Lower lobe of right lung (tissue), 2 donors: Measurements from ENCODE around the gene FSTL4. TPM values are rescaled to one million over a fixed set of nuclear protein-coding genes. Genes with fewer than 3 reads are reported as not detected.

Experiments
- ATAC-seq, 2 donors: fragments of 200-7000 bp; cut with Tn5 transposase; one replicate each; pipeline ENCODE4 v1.9.1; 2020 to 2022; ENCODE audit warnings: mild to moderate bottlenecking in 2 of 2, moderate library complexity in 2 of 2
- DNase-seq: peaks from one replicate; pipeline ENCODE4 v3.0.0-alpha.2; 2020
- H3K27ac ChIP-seq: fragments of 200-600 bp; one replicate; pipeline ENCODE4 v1.8.0; 2022
- H3K27me3 ChIP-seq: fragments of 200-600 bp; one replicate; pipeline ENCODE4 v1.8.0; 2022; ENCODE audit warnings: low read depth
- H3K36me3 ChIP-seq: fragments of 200-600 bp; one replicate; pipeline ENCODE4 v1.8.0; 2022; ENCODE audit warnings: mild to moderate bottlenecking
- H3K4me1 ChIP-seq: fragments of 200-600 bp; one replicate; pipeline ENCODE4 v1.8.0; 2022
- H3K4me3 ChIP-seq: fragments of 200-600 bp; one replicate; pipeline ENCODE4 v1.8.0; 2022; ENCODE audit warnings: mild to moderate bottlenecking
- H3K9me3 ChIP-seq: fragments of 200-600 bp; one replicate; pipeline ENCODE4 v1.8.0; 2022
- intact Hi-C: fragments of 100-400 bp; cut with DNase I; formaldehyde crosslinking; loops from one replicate; pipeline ENCODE4 v1.11.0; 2022
- total RNA-seq: library from RNA; stranded (reverse); fragmentation: NEBNext Ultra II Directional; extraction: Animal tissue kit (Norgen Biotek cat#: 25700); gene quantifications from one replicate; pipeline ENCODE4 v1.2.1, GENCODE V29; 2021
- TF ChIP-seq, protein P1 (sequence below): fragments of 200-600 bp; IDR thresholded peaks from one replicate; pipeline ENCODE4 v1.8.0; 2022; ENCODE audit warnings: antibody characterized with exemption, mild to moderate bottlenecking
- donor health status: DM: no; HTN: yes; CAD: no; lungs with severe emphysema.

The FSTL4 gene
- total RNA-seq, 1 donor from 2014 or later, result 1.9 TPM

DNA sequence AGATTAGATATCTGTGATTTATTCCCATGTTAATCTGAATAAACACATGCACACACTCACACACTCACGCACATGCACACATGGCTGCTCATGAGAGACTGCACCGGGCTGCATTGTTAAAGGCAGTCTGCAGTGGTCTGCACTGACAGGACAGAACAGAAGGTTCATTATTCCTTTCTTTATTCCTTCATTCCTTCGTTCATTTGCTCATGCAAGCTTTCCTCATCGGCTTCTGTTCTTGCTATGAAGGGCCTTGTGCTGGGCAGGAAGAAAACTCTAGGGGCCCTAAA, 41.4 kb upstream of the FSTL4 start:
- H3K9me3 ChIP-seq, result no peaks in the 10 kb centered on the region
- no peak overlapping the region for H3K4me3 ChIP-seq
- H3K27me3 ChIP-seq, result no peaks in the 10 kb centered on the region
- no peak overlapping the region for H3K27ac ChIP-seq
- TF ChIP-seq, protein P1, sequence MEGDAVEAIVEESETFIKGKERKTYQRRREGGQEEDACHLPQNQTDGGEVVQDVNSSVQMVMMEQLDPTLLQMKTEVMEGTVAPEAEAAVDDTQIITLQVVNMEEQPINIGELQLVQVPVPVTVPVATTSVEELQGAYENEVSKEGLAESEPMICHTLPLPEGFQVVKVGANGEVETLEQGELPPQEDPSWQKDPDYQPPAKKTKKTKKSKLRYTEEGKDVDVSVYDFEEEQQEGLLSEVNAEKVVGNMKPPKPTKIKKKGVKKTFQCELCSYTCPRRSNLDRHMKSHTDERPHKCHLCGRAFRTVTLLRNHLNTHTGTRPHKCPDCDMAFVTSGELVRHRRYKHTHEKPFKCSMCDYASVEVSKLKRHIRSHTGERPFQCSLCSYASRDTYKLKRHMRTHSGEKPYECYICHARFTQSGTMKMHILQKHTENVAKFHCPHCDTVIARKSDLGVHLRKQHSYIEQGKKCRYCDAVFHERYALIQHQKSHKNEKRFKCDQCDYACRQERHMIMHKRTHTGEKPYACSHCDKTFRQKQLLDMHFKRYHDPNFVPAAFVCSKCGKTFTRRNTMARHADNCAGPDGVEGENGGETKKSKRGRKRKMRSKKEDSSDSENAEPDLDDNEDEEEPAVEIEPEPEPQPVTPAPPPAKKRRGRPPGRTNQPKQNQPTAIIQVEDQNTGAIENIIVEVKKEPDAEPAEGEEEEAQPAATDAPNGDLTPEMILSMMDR, result no peak
- DNase-seq, result no peak
- ATAC-seq, result no peak
- H3K36me3 ChIP-seq, result no peaks in the 10 kb centered on the region
- no peaks in the 10 kb centered on the region for H3K4me1 ChIP-seq
- intact Hi-C loops, result no loop called here

DNA sequence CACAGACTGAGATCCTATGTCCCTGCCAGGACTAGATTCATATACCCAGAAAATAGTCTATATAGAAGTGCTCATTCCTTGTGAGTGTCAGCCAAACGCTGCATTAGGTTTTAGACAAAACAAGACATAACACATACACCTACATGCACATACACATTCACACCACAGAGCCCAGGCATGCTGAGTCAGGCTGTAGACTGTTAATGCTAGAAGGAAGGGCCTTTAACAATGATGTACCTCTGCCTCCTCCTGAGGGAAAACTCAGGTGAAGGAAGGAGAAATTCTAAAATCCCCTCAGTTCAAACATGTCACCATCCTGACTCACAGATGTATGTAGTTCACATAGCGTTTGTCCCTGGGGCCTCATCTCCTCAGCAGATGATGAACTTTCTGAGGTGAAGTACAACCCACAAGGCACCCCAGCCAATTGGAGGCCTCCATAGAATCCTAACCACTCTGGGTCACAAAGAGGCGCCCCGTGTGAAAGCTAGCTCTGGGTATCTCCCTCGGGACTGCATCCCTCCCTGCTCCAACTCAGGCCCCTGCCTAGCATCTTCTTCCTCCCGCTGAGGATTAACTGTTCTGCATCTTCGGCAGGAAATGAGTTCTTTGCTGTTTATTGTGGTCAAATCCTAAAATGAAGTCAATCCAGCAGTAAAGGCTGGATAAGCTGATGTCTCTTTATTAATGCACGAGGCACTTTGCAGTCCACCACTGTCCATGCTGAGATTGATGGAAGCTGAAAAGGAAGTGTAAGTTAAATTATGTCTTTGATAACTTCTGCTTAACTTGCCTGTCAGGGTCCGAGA, 40.8 kb upstream of the FSTL4 start:
- H3K4me1 ChIP-seq, result no peaks in the 10 kb centered on the region
- no peak overlapping the region for H3K27ac ChIP-seq
- H3K36me3 ChIP-seq, result no peaks in the 10 kb centered on the region
- no peak for ATAC-seq
- H3K27me3 ChIP-seq, result no peaks in the 10 kb centered on the region
- no peak overlapping the region for H3K4me3 ChIP-seq
- TF ChIP-seq, protein P1, result no peak
- no peak for DNase-seq
- intact Hi-C loops, result no loop called here
- no peaks in the 10 kb centered on the region for H3K9me3 ChIP-seq

DNA sequence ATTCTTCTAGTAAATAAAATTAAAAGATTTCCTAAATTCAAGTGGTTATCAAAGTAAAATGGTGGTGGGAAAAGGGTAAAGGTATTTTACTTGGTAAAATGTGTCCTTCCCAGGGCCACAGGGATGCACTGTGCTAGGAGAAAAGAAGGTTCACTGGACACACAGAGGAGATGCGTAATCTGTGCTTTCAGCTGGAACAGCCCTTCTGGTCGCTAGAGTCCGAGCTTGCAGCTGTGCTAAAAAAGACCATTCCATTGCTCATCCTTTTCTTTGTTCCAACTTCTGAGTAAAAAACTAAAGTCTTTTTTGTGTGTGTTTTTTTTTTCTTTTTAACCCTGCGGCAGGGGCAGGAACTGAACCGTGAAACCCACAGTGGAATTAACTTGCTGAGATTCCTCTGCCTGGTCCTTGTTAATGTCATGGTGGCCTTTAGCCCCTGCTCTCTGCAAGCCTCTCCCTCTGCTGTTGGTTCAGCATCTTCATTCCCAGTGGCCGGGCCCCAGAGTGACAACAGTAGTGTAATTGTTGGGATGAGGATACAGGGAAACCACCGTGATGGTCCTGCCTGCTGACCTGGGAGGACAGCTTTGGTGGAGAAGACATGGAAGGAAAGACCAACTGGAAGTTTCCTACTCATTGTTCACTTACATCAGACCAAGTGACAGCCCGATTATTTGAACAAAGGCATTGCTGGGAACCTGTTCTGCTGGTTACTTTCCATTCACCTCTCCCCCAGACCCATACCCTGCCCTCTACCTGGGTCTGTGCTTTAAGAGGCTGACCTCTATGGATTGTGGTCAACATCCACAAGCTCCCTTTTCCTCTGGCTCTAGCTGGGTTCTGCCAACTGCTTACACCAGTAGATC, 31.9 kb upstream of the FSTL4 start:
- H3K27ac ChIP-seq, result no peak overlapping the region
- no peaks in the 10 kb centered on the region for H3K9me3 ChIP-seq
- no peak overlapping the region for H3K4me3 ChIP-seq
- TF ChIP-seq, protein P1, result no peak
- DNase-seq (no peak), ATAC-seq (no peak)
- H3K27me3 ChIP-seq, result peaks cover 11% of the 10 kb centered on the region
- H3K4me1 ChIP-seq, result no peaks in the 10 kb centered on the region
- intact Hi-C loops, result no loop called here
- no peaks in the 10 kb centered on the region for H3K36me3 ChIP-seq

DNA sequence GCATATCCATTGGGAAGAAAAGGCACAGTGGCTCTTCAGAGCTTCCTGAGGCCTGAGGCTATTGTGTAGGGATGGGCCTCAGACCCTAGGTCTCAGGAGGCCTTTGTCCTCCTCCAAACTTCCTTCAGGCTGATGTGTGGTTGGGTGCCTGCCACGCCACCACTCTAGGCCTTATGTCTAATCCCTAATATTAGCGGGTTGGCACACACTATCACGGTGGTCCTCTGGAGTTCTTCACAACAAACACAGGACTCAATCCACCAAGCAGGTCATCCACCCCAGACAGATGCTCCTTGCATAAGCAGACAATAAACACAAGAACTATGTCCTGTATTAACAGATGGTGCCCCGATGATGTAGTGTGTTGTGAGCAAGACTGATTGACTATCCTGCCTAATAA, 31.0 kb upstream of the FSTL4 start:
- Histone ChIP-seq H3K36me3 (no peaks in the 10 kb centered on the region), H3K4me3 (no peak overlapping the region), H3K27ac (no peak overlapping the region), H3K4me1 (no peaks in the 10 kb centered on the region), H3K9me3 (no peaks in the 10 kb centered on the region), H3K27me3 (peaks cover 11% of the 10 kb centered on the region)
- DNase-seq (no peak), ATAC-seq (no peak)
- intact Hi-C loops, result no loop called here
- TF ChIP-seq, protein P1, result no peak

DNA sequence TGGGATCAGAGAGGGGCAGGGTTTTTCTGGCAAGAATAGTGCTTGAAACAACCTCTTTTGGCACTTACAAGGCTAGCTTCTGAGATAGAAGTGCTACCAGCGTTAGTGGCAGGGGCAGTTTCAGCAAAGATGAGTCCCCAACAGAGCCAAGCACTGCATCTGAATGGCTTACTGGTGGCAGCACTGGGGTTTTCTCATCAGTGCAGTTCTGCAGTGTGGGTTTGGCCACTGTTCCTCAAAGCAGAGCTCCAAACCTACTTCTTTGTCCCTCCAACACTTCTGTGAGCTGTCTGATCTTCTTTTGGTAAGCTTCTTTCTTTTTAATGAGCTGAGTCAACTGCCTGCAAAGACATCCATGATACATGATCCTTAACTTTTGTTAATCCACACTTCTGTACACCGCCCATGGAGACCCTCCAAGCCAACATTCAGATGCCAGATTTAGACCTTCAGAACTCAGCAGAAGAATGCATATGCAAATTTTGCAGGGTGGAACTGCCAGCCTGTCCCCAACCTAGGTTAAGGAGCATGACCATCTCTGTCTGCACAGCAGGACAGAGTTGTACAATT, 29.9 kb upstream of the FSTL4 start:
- Histone ChIP-seq H3K4me3 (no peak overlapping the region), H3K27ac (no peak overlapping the region), H3K9me3 (no peaks in the 10 kb centered on the region), H3K36me3 (no peaks in the 10 kb centered on the region), H3K4me1 (no peaks in the 10 kb centered on the region), H3K27me3 (peaks cover 11% of the 10 kb centered on the region)
- intact Hi-C loops, result no loop called here
- ATAC-seq, result no peak
- TF ChIP-seq, protein P1, result no peak
- DNase-seq, result no peak
